Tibial nerve (tissue), 4 donors: Measurements from ENCODE around the gene MAGI2.

Source experiments
- EP300 ChIP-seq, 2 donors: sonication (generic); formaldehyde crosslinking; IDR thresholded peaks; one replicate each; pipeline ENCODE4 v1.6.1; 2017; ENCODE audit warnings: antibody characterized with exemption in 2 of 2, mild to moderate bottlenecking in 1 of 2
- POLR2A ChIP-seq, 2 donors: fragments of 450-650 bp; IDR thresholded peaks; one replicate each; pipeline ENCODE4 v1.6.1; 2017; ENCODE audit warnings: antibody characterized with exemption in 2 of 2, mild to moderate bottlenecking in 2 of 2, moderate library complexity in 2 of 2
- TF ChIP-seq, protein P1 (sequence below), 5 experiments: fragments of 200-600 bp in 3 of 5; fragments of 450-650 bp in 2 of 5; sonication (generic) in 3 of 5; IDR thresholded peaks; one replicate each; pipeline ENCODE4 v1.5.1; 2016 to 2019; ENCODE audit warnings: antibody characterized with exemption in 5 of 5, mild to moderate bottlenecking in 3 of 5, moderate library complexity in 2 of 5

DNA sequence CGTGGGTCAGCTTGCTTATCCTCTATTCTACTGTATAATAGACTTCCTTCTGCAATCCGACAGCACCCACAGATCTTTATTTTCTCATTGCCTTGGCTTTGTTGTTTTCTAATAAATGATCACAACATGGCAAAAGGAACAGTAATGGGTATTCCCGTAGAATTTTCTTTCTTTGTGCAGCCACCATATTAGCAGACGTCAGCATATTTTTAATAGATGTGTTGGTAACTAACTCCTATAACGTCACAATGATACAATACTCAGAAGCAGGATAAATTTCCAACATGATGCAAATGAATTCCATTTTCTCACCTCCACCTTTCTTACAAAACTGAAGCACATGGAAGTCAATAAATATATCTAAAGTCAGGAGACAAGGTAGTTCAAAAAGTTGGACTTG, 617.6 kb downstream of the MAGI2 start:
- TF ChIP-seq, protein P1, sequence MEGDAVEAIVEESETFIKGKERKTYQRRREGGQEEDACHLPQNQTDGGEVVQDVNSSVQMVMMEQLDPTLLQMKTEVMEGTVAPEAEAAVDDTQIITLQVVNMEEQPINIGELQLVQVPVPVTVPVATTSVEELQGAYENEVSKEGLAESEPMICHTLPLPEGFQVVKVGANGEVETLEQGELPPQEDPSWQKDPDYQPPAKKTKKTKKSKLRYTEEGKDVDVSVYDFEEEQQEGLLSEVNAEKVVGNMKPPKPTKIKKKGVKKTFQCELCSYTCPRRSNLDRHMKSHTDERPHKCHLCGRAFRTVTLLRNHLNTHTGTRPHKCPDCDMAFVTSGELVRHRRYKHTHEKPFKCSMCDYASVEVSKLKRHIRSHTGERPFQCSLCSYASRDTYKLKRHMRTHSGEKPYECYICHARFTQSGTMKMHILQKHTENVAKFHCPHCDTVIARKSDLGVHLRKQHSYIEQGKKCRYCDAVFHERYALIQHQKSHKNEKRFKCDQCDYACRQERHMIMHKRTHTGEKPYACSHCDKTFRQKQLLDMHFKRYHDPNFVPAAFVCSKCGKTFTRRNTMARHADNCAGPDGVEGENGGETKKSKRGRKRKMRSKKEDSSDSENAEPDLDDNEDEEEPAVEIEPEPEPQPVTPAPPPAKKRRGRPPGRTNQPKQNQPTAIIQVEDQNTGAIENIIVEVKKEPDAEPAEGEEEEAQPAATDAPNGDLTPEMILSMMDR (IDR thresholded peaks at IDR 0.05) = no peak
- TF ChIP-seq EP300 (IDR thresholded peaks at IDR 0.05) (no peak), POLR2A (IDR thresholded peaks at IDR 0.05) (no peak)
